GM21360 (cell line): ENCODE data around the gene MAP1B.

Experiments
- ATAC-seq: cut with Tn5 transposase; IDR thresholded peaks from one replicate; pipeline ENCODE4 v1.9.1; 2021; ENCODE audit warnings: mild to moderate bottlenecking, moderate library complexity; ENCODE audit not compliant: unreplicated experiment

Gene MAP1B

DNA sequence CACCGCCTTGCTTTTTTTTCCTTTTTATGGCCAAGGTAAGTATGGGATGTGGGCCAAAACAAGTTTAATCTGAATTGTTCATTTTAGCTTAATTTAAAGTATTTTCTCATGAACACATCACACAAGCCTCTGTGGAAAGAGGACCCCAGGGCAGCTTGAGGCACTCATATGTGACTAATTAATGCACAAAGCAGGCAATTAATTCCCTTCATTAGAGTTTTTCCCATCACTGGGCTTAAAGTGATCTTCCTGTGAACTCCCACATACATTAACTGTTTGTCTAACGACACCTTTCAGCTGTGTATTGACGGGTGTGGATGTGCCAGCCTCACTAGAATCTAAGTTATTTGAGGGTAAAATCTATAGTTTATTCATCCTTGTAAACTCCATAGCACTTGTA is 109.5 kb downstream of the MAP1B start:
- no peak for ATAC-seq

DNA sequence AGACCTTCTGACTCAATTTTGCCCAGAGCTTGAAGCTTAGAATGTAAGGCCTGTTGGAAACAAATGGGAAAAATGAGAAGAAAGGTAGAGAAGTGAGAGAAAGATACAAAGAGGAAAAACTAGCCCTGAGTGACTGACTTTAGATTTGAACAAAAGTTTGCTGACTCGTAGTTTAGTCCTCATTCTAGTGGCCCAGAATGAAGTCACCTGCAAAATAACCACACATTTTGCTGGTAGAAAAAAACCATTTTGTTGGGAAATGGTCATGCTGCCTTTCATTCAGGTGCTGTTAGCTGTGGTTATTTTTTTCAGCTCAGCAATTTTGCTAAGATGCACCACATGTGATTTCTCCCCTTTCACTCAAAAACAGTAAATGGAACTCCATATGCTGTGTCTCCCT is 113.8 kb downstream of the MAP1B start:
- ATAC-seq = no peak

- ATAC-seq = no peak
Measured at GRCh38 chr5:72221541-72221940, 114.3 kb downstream of the MAP1B start.

DNA sequence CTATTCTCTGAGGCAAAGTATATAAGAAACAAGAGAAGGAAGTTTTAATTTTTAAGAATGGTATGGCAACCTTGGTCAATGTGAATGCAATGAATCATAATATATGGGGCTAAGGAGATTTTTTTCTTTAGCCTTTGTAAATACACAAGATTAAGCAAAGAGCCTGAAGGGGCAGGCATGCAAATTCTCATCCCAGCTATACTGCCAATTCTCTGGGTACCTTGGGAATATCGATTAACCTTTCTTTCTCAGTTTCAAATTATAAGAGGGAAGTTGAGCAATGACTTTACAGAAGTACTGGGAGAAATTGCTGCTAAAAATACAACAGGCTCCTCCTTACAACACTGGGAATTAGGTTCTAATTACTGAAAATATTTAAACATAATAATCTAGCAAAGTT is 115.2 kb downstream of the MAP1B start:
- no peak for ATAC-seq

DNA sequence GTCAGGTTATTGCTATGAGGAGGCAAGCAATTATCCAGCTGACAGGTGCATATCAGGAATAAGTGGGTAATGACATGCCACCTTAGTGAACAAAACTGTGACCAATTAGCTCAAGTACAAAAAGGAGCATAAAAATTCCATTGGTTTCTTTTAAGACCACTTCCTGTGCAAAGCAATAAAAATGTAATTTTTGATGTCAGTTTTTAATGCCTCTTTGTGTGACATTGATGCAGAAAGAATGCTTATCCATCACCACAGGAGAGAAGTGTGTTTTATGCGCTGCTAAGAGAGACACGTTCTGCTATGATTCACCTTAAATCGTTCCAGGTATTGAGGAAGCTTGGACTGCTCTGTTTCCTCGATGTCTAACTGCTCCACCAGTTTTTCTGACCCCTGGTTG is 116.1 kb downstream of the MAP1B start:
- ATAC-seq = no peak

- no peak for ATAC-seq
Measured at GRCh38 chr5:72224946-72225463, 117.7 kb downstream of the MAP1B start.

- ATAC-seq = no peak
Measured at GRCh38 chr5:72225741-72226140, 118.5 kb downstream of the MAP1B start.

DNA sequence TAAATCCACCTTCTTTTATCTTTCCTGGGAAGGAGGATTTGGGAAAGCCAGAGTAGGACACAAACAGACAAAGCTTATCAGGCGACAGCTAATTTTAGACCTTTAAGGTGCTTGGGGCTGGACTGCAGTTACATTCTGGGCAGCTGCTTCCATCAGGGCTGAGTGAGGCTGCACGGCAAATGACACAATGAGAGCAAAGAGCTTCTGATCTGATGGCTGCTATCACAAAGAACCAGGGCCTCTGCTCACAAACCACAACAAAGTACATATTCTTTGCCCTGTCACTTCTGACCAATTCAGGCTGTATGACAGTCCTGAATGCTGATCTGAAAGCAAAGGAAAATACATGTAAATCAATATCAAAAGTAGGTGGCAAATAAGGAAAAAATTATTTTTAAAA is 119.7 kb downstream of the MAP1B start:
- ATAC-seq = no peak

DNA sequence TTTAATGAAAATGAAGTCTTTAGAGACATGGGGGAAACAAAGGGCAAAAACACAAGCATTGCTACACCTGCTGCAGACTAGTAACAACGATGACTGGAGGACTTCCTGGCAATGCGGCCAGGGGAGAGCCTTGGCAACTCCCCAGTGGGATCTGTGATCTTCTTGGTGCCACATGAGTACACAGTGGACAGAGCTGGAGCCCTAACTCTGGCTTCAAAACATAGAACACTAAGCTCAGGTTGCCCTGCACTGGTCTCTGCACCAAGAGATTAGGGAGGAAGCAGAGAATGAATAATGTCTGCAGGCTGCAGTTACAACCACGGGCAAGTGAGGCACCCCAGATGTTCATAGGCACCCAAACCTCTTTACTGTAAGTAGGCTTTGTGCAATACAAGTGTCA is 121.7 kb downstream of the MAP1B start:
- ATAC-seq = no peak

DNA sequence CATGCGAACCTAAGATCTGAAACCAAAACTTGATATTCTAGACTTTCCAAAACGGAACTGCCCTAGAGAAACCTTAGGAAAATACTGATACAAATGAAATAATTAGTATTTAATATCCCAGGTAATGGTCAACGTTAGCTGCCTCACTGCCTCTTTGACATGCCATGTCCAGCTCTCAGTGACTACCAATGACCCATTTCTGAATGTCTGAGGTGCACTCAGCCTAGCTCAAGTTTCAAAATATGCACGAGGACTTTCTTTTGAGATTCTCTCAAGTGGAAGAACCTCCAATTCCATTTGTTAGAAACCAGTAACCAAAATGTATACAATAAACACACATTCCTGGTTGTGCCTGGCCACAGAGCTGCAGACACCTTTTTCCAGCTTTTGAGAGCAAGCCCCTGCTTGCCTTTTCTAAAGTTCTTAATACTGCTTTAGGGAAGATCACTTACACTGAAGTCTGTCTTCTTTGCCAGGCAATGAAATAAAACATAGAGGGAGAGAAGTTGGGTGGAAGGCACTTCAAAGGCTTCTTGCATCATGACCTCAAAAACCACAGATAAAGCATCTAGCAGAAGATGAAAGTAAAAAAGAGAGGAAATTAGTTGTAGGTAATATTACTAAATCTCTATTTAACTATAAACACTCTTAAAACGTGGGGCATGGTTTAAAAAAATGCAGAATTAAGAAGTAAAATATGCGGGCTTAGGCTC is 124.9 kb downstream of the MAP1B start:
- ATAC-seq = no peak

DNA sequence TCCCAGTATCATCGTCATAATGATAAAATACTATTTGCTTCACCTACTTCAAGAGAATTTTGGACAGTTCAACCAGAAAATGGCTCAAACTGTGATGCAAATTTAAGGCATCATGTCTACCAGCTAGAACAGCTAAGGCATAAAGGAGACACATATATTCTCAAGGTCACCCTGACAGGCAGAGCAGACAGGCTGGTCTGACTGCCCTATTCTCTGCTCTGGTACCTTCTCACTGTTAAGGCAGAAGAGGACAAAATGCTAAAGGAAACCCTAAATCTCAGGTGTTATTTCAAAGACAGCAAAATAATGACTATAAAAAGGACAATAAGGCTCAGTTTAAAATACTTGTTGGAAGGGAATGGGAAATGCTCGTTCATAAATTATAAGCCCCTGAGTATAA is 125.6 kb downstream of the MAP1B start:
- ATAC-seq = no peak

DNA sequence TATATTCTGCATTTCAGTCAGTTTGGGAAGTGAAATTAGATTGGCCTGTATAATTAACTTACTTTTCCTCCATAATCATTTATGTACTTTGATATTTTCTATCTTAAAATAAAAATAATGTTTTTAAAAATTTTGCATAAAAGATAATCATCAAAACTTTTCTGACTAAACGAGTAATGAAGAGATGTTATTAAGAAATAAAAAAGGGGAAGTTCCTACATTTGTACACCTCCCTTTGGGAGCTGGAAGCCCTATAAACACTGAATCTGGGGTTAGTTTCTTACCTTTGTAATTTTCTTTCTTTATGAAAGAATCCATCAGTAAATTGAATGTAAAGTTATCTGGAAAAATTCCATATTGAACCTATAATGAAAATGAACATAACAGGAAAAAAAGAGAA is 126.6 kb downstream of the MAP1B start:
- ATAC-seq = no peak

GRCh38 chr5:72234265-72234700 is 127.0 kb downstream of the MAP1B start:
- peak; percentile 86 for ATAC-seq

GRCh38 chr5:72234868-72235267 is 127.6 kb downstream of the MAP1B start:
- ATAC-seq = no peak

GRCh38 chr5:72235725-72236124 is 128.4 kb downstream of the MAP1B start:
- ATAC-seq = no peak

DNA sequence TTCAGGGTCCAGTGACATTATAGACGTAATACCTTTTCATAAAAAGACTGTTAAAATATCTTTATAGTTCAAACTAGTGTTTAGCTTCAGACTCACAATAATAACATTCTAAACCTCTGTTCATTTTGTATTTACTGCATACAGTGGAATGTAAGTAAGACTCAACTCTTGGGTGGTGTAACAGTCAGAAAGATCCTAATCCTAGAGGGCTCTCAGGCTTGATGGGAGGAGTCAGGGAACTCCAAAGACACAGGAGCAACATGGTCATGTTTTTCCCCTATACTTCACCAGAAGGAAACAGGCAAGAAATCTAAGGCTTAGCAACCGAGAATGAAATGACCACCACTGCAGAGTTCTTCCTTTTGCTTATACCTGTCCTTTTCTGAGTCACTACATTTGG is 130.1 kb downstream of the MAP1B start:
- ATAC-seq = no peak

DNA sequence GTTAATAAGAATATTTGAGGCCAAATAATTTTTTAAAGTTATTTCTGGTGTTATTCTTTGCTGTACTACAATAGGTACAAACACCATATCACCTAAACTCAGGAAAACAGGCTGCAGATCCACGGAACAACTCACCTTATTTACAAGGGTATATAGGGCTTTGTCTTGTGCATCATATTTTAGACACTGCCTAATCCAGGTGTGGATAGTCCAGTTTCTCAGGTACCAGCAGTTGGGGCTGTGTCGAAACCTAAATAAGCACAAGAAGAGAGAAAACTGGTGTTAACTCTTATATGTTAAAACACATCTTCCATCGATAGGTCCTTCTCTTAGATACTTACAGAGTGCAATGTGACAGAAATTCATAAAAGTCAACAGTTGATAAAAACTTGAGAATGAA is 130.6 kb downstream of the MAP1B start:
- no peak for ATAC-seq

GRCh38 chr5:72238712-72239445 is 131.6 kb downstream of the MAP1B start:
- no peak for ATAC-seq

DNA sequence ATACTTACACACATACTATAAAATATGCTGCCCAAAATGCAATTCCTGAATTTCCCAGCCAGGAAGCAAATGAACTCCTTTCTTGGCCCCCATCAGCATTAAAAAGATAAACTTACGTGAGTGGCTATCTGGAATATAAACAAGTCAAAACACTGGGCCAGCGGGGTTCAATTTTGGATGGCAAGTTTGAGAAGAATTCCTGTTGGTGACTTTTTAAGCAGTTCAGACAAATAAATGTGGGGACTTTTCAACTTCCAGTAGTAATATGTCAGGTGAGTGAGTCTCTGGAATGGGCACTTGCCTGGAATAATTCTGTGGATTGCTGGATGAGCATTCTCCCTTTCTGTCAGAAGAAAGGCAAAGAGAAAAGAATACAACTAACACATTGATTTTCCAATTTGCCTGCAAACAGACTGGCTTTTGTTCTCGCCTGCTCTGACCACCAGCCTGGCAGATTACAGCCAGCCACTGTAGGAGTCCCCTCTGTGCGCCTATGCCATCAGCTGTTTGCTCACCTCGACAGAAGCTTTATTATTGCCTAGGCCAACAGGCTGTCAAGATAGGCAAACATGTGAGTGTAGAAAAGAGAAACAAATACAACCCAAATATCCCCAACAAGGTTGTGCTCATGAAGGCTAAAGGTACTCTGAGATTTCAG is 134.2 kb downstream of the MAP1B start:
- ATAC-seq = no peak

GRCh38 chr5:72242796-72243475 is 135.7 kb downstream of the MAP1B start:
- ATAC-seq = no peak

DNA sequence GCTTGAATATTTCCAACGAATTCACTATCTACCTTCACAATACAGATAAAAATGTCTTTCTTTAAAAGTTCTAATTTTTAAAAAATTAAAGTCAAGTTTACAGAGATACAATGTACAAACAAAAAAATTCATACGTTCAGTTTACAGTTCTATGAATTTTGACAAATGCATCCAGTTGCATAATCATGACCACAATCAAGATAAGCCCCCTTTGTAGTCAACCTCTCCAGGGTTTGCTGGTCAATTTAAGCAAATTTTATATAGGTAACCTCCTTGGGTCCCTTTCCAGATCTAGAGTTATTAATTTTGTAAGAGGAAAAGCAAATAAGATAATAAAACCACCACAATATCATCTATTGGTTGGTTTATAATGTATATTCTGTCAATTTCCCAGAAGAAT is 136.4 kb downstream of the MAP1B start:
- no peak for ATAC-seq
